Activated naive CD8-positive, alpha-beta T cell treated with anti-CD3 and anti-CD28 coated beads, Interleukin-2, amount 10 ng/mL, durations not matched to agents 7 days and 5 days (primary cell): ENCODE results near the gene GNAI2. TPM values are rescaled to one million over a fixed set of nuclear protein-coding genes. Genes with fewer than 3 reads are reported as not detected.
"Not testable (repeated sequence)": the region's sequence is repeated elsewhere in the genome, so short reads cannot be mapped to it uniquely, and the experiment has no call there.

Experiments
- ATAC-seq: fragments of 150-1000 bp; cut with Tn5 transposase; one replicate; pipeline ENCODE4 v1.10.0; 2021; ENCODE audit warnings: low read depth, moderate library complexity
- POLR2A ChIA-PET: fragments of 350-600 bp; sonication (Branson Sonifier 250); formaldehyde crosslinking; loops from one replicate; lab custom pipeline; 2021; ENCODE audit warnings: antibody characterized with exemption; lab: Charles Lee
- DNase-seq: peaks from one replicate; pipeline ENCODE4 v3.0.0; 2021
- H3K27ac Mint-ChIP-seq: one replicate; pipeline ENCODE4 v1.8.0; 2022; ENCODE audit warnings: mild to moderate bottlenecking, mixed read lengths
- H3K27me3 Mint-ChIP-seq: one replicate; pipeline ENCODE4 v1.8.0; 2022; ENCODE audit warnings: mild to moderate bottlenecking, moderate library complexity, mixed read lengths
- H3K36me3 Mint-ChIP-seq: one replicate; pipeline ENCODE4 v1.8.0; 2021; ENCODE audit warnings: mild to moderate bottlenecking, mixed read lengths
- H3K4me1 Mint-ChIP-seq: one replicate; pipeline ENCODE4 v1.8.0; 2021; ENCODE audit warnings: mixed read lengths
- H3K4me3 Mint-ChIP-seq: one replicate; pipeline ENCODE4 v1.8.0; 2022; ENCODE audit warnings: mild to moderate bottlenecking, moderate library complexity, mixed read lengths
- H3K9me3 Mint-ChIP-seq: one replicate; pipeline ENCODE4 v1.8.0; 2021; ENCODE audit warnings: mixed read lengths
- total RNA-seq, 2 experiments: library from RNA; stranded (reverse); gene quantifications; one replicate each; pipeline ENCODE4 v1.2.3, GENCODE V29; 2021

The GNAI2 gene
- total RNA-seq, 2 experiments from 2014 or later = 435 to 448 TPM

GRCh38 chr3:50258979-50259378, 23.0 kb downstream of the GNAI2 start:
- no peak overlapping the region for H3K27ac Mint-ChIP-seq
- DNase-seq = no peak

GRCh38 chr3:50259432-50260026, 23.5 kb downstream of the GNAI2 start:
- no peaks in the 10 kb centered on the region for H3K9me3 Mint-ChIP-seq
- H3K4me3 Mint-ChIP-seq = peak overlapping the region; percentile 72
- POLR2A ChIA-PET = interaction anchor here (0.7 to 2.8 kb wide), 11 partner anchors 10 to 69 kb away, joined by 3 to 14 read pairs (median 3); partner anchors contain the start of genes GNAI2, HYAL3, NAA80 and TUSC2
- H3K36me3 Mint-ChIP-seq = peaks cover 18% of the 10 kb centered on the region
- DNase-seq (no peak), ATAC-seq (peak; percentile 30)
- H3K4me1 Mint-ChIP-seq = peaks cover 7% of the 10 kb centered on the region
- H3K27ac Mint-ChIP-seq = peak overlapping the region; percentile 90
- H3K27me3 Mint-ChIP-seq = no peaks in the 10 kb centered on the region

More at GRCh38 chr3:50258979-50259378, 23.0 kb downstream of the GNAI2 start:
- ATAC-seq = no peak
- Mint-ChIP-seq H3K27me3 (no peaks in the 10 kb centered on the region), H3K4me1 (peaks cover 9% of the 10 kb centered on the region), H3K36me3 (peaks cover 18% of the 10 kb centered on the region), H3K9me3 (no peaks in the 10 kb centered on the region), H3K4me3 (no peak overlapping the region)
- POLR2A ChIA-PET = interaction anchor here (1.0 to 2.8 kb wide), 6 partner anchors 9 to 39 kb away, joined by 3 to 14 read pairs (median 5); partner anchors contain the start of gene GNAI2

- Mint-ChIP-seq H3K36me3 (peaks cover 18% of the 10 kb centered on the region), H3K9me3 (no peaks in the 10 kb centered on the region), H3K27ac (peak overlapping the region; percentile 90), H3K4me3 (peak overlapping the region; percentile 72), H3K4me1 (peaks cover 5% of the 10 kb centered on the region), H3K27me3 (no peaks in the 10 kb centered on the region)
- DNase-seq = peak; percentile 93
- peak; percentile 94 for ATAC-seq
- POLR2A ChIA-PET = interaction anchor here (0.7 to 2.8 kb wide), 10 partner anchors 14 to 77 kb away, joined by 3 to 14 read pairs (median 3); partner anchors contain the start of genes GNAI2, HYAL3, NAA80 and TUSC2
Observed at GRCh38 chr3:50260027-50260941, 24.3 kb downstream of the GNAI2 start.

GRCh38 chr3:50260942-50261441, 25.0 kb downstream of the GNAI2 start:
- ATAC-seq = no peak
- DNase-seq = no peak
- no peak overlapping the region for H3K4me3 Mint-ChIP-seq
- H3K36me3 Mint-ChIP-seq = peaks cover 18% of the 10 kb centered on the region
- peaks cover 5% of the 10 kb centered on the region for H3K4me1 Mint-ChIP-seq
- H3K27ac Mint-ChIP-seq = no peak overlapping the region
- no peaks in the 10 kb centered on the region for H3K9me3 Mint-ChIP-seq
- POLR2A ChIA-PET = interaction anchor here (0.9 to 2.0 kb wide), 2 partner anchors 38 to 76 kb away, joined by 3 to 5 read pairs; partner anchors contain the start of genes HYAL3 and NAA80
- no peaks in the 10 kb centered on the region for H3K27me3 Mint-ChIP-seq

GRCh38 chr3:50261505-50261904, 25.5 kb downstream of the GNAI2 start:
- DNase-seq (no peak), ATAC-seq (no peak)
- H3K4me3 Mint-ChIP-seq = no peak overlapping the region
- H3K9me3 Mint-ChIP-seq = no peaks in the 10 kb centered on the region
- peaks cover 5% of the 10 kb centered on the region for H3K4me1 Mint-ChIP-seq
- POLR2A ChIA-PET = interaction anchor here (2.0 kb wide), 1 partner anchor 38 kb away, joined by 5 read pairs; the partner anchor contains the start of genes HYAL3 and NAA80
- no peaks in the 10 kb centered on the region for H3K27me3 Mint-ChIP-seq
- no peak overlapping the region for H3K27ac Mint-ChIP-seq
- peaks cover 17% of the 10 kb centered on the region for H3K36me3 Mint-ChIP-seq

- ATAC-seq, POLR2A ChIA-PET, H3K9me3 Mint-ChIP-seq, H3K4me3 Mint-ChIP-seq, H3K27ac Mint-ChIP-seq, H3K27me3 Mint-ChIP-seq, DNase-seq, H3K4me1 Mint-ChIP-seq: not testable (repeated sequence)
- H3K36me3 Mint-ChIP-seq = peaks cover 10% of the 10 kb centered on the region
Observed at GRCh38 chr3:50262200-50262599, 26.2 kb downstream of the GNAI2 start.

- no peak for ATAC-seq
- H3K27me3 Mint-ChIP-seq = peaks cover 6% of the 10 kb centered on the region
- peaks cover 5% of the 10 kb centered on the region for H3K36me3 Mint-ChIP-seq
- H3K27ac Mint-ChIP-seq = no peak overlapping the region
- peaks cover 4% of the 10 kb centered on the region for H3K4me1 Mint-ChIP-seq
- H3K4me3 Mint-ChIP-seq = no peak overlapping the region
- H3K9me3 Mint-ChIP-seq = no peaks in the 10 kb centered on the region
- DNase-seq = no peak
- POLR2A ChIA-PET = interaction anchor here (0.7 to 0.8 kb wide), 2 partner anchors 16 to 35 kb away, joined by 3 to 6 read pairs; no protein-coding TSS in a partner anchor
Observed at GRCh38 chr3:50262778-50263177, 26.8 kb downstream of the GNAI2 start.

- no peak overlapping the region for H3K4me3 Mint-ChIP-seq
- no peaks in the 10 kb centered on the region for H3K9me3 Mint-ChIP-seq
- no peak overlapping the region for H3K27ac Mint-ChIP-seq
- peaks cover 11% of the 10 kb centered on the region for H3K27me3 Mint-ChIP-seq
- peaks cover 4% of the 10 kb centered on the region for H3K4me1 Mint-ChIP-seq
- ATAC-seq = no peak
- POLR2A ChIA-PET = interaction anchor here (0.6 to 0.8 kb wide), 3 partner anchors 12 to 94 kb away, joined by 4 to 10 read pairs (median 6); no protein-coding TSS in a partner anchor
- peaks cover 3% of the 10 kb centered on the region for H3K36me3 Mint-ChIP-seq
- no peak for DNase-seq
Observed at GRCh38 chr3:50263478-50264382, 27.7 kb downstream of the GNAI2 start.

- no peak for ATAC-seq
- Mint-ChIP-seq H3K9me3 (no peaks in the 10 kb centered on the region), H3K27ac (no peak overlapping the region), H3K27me3 (peaks cover 11% of the 10 kb centered on the region), H3K4me3 (no peak overlapping the region), H3K4me1 (peaks cover 4% of the 10 kb centered on the region), H3K36me3 (no peaks in the 10 kb centered on the region)
- DNase-seq = no peak
- POLR2A ChIA-PET = no interaction called here
Observed at GRCh38 chr3:50264383-50264963, 28.5 kb downstream of the GNAI2 start.

- DNase-seq (no peak), ATAC-seq (no peak)
- Mint-ChIP-seq H3K27ac (no peak overlapping the region), H3K27me3 (peaks cover 11% of the 10 kb centered on the region), H3K4me3 (no peak overlapping the region), H3K36me3 (no peaks in the 10 kb centered on the region), H3K4me1 (no peaks in the 10 kb centered on the region), H3K9me3 (no peaks in the 10 kb centered on the region)
- POLR2A ChIA-PET = no interaction called here
Observed at GRCh38 chr3:50264964-50265485, 29.0 kb downstream of the GNAI2 start.

GRCh38 chr3:50265571-50265970, 29.6 kb downstream of the GNAI2 start:
- H3K4me3 Mint-ChIP-seq = no peak overlapping the region
- H3K27ac Mint-ChIP-seq = no peak overlapping the region
- no peak for DNase-seq
- no peak for ATAC-seq
- H3K4me1 Mint-ChIP-seq = no peaks in the 10 kb centered on the region
- POLR2A ChIA-PET = interaction anchor here (1.7 kb wide), 1 partner anchor 11 kb away, joined by 4 read pairs; no protein-coding TSS in a partner anchor
- H3K27me3 Mint-ChIP-seq = peaks cover 11% of the 10 kb centered on the region
- no peaks in the 10 kb centered on the region for H3K9me3 Mint-ChIP-seq
- no peaks in the 10 kb centered on the region for H3K36me3 Mint-ChIP-seq

- no peaks in the 10 kb centered on the region for H3K4me1 Mint-ChIP-seq
Observed at GRCh38 chr3:50266017-50266416, 30.0 kb downstream of the GNAI2 start.

More at GRCh38 chr3:50266017-50266416, 30.0 kb downstream of the GNAI2 start:
- DNase-seq (no peak), ATAC-seq (no peak)
- Mint-ChIP-seq H3K4me3 (no peak overlapping the region), H3K27me3 (peaks cover 11% of the 10 kb centered on the region), H3K27ac (no peak overlapping the region), H3K36me3 (no peaks in the 10 kb centered on the region), H3K9me3 (no peaks in the 10 kb centered on the region)
- POLR2A ChIA-PET = interaction anchor here (1.7 kb wide), 1 partner anchor 11 kb away, joined by 4 read pairs; no protein-coding TSS in a partner anchor
